Fibroblast of lung (primary cell): ENCODE data around the gene HMGXB4. TPM values are rescaled to one million over a fixed set of nuclear protein-coding genes. Genes with fewer than 3 reads are reported as not detected.

Source experiments
- DNase-seq, 2 donors: peaks; one replicate each; pipeline versions ENCODE4 v3.0.0 to v3.0.0-alpha.2; 2010; ENCODE audit warnings: low read depth in 2 of 2
- H2AFZ ChIP-seq: 2 replicates; pipeline ENCODE4 v1.5.1; 2012; ENCODE audit warnings: low read length, control low read depth, inconsistent platforms
- H3K27ac ChIP-seq: 2 replicates; pipeline ENCODE4 v1.5.1; 2011; ENCODE audit warnings: low read length, control low read depth; ENCODE audit not compliant: insufficient read depth
- H3K27me3 ChIP-seq: 2 replicates; pipeline ENCODE4 v1.5.1; 2011; ENCODE audit warnings: mild to moderate bottlenecking, low read length; ENCODE audit not compliant: control insufficient read depth, insufficient read depth
- H3K36me3 ChIP-seq: 2 replicates; pipeline ENCODE4 v1.5.1; 2011; ENCODE audit warnings: low read length; ENCODE audit not compliant: control insufficient read depth, insufficient read depth
- H3K4me1 ChIP-seq: 2 replicates; pipeline ENCODE4 v1.5.1; 2011; ENCODE audit warnings: low read length; ENCODE audit not compliant: control insufficient read depth, insufficient read depth; ENCODE audit errors: extremely low read depth
- H3K4me2 ChIP-seq: 2 replicates; pipeline ENCODE4 v1.5.1; 2011; ENCODE audit warnings: low read length, control low read depth; ENCODE audit not compliant: insufficient read depth; ENCODE audit errors: extremely low read depth
- H3K4me3 ChIP-seq, 4 experiments: fragments of 200-600 bp in 1 of 4; sonication (generic) in 1 of 4; replicated peaks in 1 of 4; 2 replicates each; pipeline ENCODE4 v1.5.1; 2011 to 2016; ENCODE audit warnings: low read length in 4 of 4, low read depth in 3 of 4, mild to moderate bottlenecking in 3 of 4, control low read depth in 2 of 4, inconsistent platforms in 1 of 4, mixed read lengths in 1 of 4; ENCODE audit not compliant: insufficient read depth in 1 of 4; ENCODE audit errors: control extremely low read depth in 1 of 4
- H3K79me2 ChIP-seq: 2 replicates; pipeline ENCODE4 v1.5.1; 2012; ENCODE audit warnings: mild to moderate bottlenecking, low read length, inconsistent platforms; ENCODE audit not compliant: control insufficient read depth, insufficient read depth
- H3K9ac ChIP-seq: 2 replicates; pipeline ENCODE4 v1.5.1; 2011; ENCODE audit warnings: mild to moderate bottlenecking, low read length, control low read depth; ENCODE audit not compliant: insufficient read depth
- H3K9me3 ChIP-seq: 2 replicates; pipeline ENCODE4 v1.5.1; 2012; ENCODE audit warnings: low read depth, low read length; ENCODE audit not compliant: control insufficient read depth, insufficient read depth
- H4K20me1 ChIP-seq: 2 replicates; pipeline ENCODE4 v1.5.1; 2011; ENCODE audit warnings: low read length; ENCODE audit not compliant: control insufficient read depth, insufficient read depth; ENCODE audit errors: extremely low read depth
- EZH2 ChIP-seq: IDR thresholded peaks from 2 replicates; pipeline ENCODE4 v1.5.1; 2012; ENCODE audit warnings: low read length, control low read depth, mild to moderate bottlenecking; ENCODE audit errors: missing control alignments
- polyA plus RNA-seq, 2 donors: library from polyadenylated mRNA; depleted of rRNA in 1 of 2; stranded (reverse) in 1 of 2; unstranded in 1 of 2; fragments of >200 nt; gene quantifications; 2 replicates each; pipeline ENCODE4 v1.2.1, GENCODE V29; 2011 to 2012; ENCODE audit warnings: missing spikeins in 1 of 2
- total RNA-seq: library from RNA; depleted of rRNA; stranded (reverse); fragments of >200 nt; gene quantifications from 2 replicates; pipeline ENCODE4 v1.2.1, GENCODE V29; 2014
- TF ChIP-seq, protein P1 (sequence below), 2 donors: IDR thresholded peaks in 1 of 2; conservative IDR thresholded peaks in 1 of 2; 1 replicate in 1 of 2; 2 replicates in 1 of 2; pipeline ENCODE4 v1.5.1; 2011 to 2012; ENCODE audit warnings: low read length in 2 of 2, control low read depth in 1 of 2, inconsistent platforms in 1 of 2, low read depth in 1 of 2, mild to moderate bottlenecking in 1 of 2

Gene HMGXB4
- total and polyA plus RNA-seq, 2 donors (not counting 1 experiment from before 2014, with no cell fraction given) = 17.3 to 31.2 TPM

GRCh38 chr22:35330258-35330861, 73.1 kb downstream of the HMGXB4 start:
- Histone ChIP-seq H3K27ac (peak overlapping the region; percentile 71), H2AFZ (peak overlapping the region; percentile 57), H3K79me2 (no peaks in the 10 kb centered on the region), H4K20me1 (no peaks in the 10 kb centered on the region), H3K4me3 (no peak overlapping the region), H3K9me3 (no peaks in the 10 kb centered on the region), H3K4me2 (peak overlapping the region; percentile 11), H3K36me3 (peaks cover 30% of the 10 kb centered on the region), H3K4me1 (peaks cover 5% of the 10 kb centered on the region), H3K9ac (peak overlapping the region; percentile 45), H3K27me3 (no peaks in the 10 kb centered on the region)
- TF ChIP-seq EZH2 = no peak
- TF ChIP-seq, protein P1, sequence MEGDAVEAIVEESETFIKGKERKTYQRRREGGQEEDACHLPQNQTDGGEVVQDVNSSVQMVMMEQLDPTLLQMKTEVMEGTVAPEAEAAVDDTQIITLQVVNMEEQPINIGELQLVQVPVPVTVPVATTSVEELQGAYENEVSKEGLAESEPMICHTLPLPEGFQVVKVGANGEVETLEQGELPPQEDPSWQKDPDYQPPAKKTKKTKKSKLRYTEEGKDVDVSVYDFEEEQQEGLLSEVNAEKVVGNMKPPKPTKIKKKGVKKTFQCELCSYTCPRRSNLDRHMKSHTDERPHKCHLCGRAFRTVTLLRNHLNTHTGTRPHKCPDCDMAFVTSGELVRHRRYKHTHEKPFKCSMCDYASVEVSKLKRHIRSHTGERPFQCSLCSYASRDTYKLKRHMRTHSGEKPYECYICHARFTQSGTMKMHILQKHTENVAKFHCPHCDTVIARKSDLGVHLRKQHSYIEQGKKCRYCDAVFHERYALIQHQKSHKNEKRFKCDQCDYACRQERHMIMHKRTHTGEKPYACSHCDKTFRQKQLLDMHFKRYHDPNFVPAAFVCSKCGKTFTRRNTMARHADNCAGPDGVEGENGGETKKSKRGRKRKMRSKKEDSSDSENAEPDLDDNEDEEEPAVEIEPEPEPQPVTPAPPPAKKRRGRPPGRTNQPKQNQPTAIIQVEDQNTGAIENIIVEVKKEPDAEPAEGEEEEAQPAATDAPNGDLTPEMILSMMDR (conservative IDR thresholded peaks at IDR 0.05 in 1 of 2, IDR thresholded peaks at IDR 0.05 in 1 of 2; ENCODE audit: low read depth in 1 of 2, low read length in 2 of 2) = no peak
- DNase-seq = peak; percentile 60 to 91

- H3K9me3 ChIP-seq = no peaks in the 10 kb centered on the region
- no peak overlapping the region for H3K4me2 ChIP-seq
- no peaks in the 10 kb centered on the region for H3K79me2 ChIP-seq
- TF ChIP-seq EZH2 = no peak
- TF ChIP-seq, protein P1 (conservative IDR thresholded peaks at IDR 0.05 in 1 of 2, IDR thresholded peaks at IDR 0.05 in 1 of 2; ENCODE audit: low read depth in 1 of 2, low read length in 2 of 2) = no peak
- no peak overlapping the region for H3K4me3 ChIP-seq
- no peak overlapping the region for H3K27ac ChIP-seq
- no peaks in the 10 kb centered on the region for H3K27me3 ChIP-seq
- no peak overlapping the region for H3K9ac ChIP-seq
- H2AFZ ChIP-seq = no peak overlapping the region
- peaks cover 32% of the 10 kb centered on the region for H3K36me3 ChIP-seq
- H3K4me1 ChIP-seq = peaks cover 5% of the 10 kb centered on the region
- DNase-seq = no peak
- H4K20me1 ChIP-seq = no peaks in the 10 kb centered on the region
Observed at GRCh38 chr22:35332278-35332677, 75.0 kb downstream of the HMGXB4 start.

DNA sequence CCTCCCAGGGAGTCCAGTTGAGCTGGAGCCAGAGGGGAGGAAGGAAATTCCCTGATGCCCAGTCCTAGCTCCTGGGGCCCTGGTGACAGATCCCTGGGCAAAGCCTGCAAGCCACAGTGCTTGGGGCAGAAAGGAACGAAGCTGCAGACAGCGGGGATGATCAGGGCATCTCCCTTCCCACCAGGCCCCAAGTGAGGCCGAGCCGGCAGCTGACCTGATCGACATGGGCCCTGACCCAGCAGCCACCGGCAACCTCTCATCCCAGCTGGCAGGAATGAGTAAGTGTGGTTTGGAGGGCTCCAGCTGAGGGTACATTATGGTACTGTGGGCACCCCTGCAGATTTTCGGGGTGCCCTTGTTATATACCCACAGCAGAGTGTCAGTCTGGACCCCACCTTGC, 75.9 kb downstream of the HMGXB4 start:
- H3K9ac ChIP-seq = no peak overlapping the region
- no peaks in the 10 kb centered on the region for H3K27me3 ChIP-seq
- H3K36me3 ChIP-seq = peaks cover 32% of the 10 kb centered on the region
- no peaks in the 10 kb centered on the region for H4K20me1 ChIP-seq
- H3K4me3 ChIP-seq = no peak overlapping the region
- no peak for DNase-seq
- peaks cover 5% of the 10 kb centered on the region for H3K4me1 ChIP-seq
- no peak overlapping the region for H3K4me2 ChIP-seq
- no peak overlapping the region for H3K27ac ChIP-seq
- TF ChIP-seq EZH2 = no peak
- TF ChIP-seq, protein P1 (conservative IDR thresholded peaks at IDR 0.05 in 1 of 2, IDR thresholded peaks at IDR 0.05 in 1 of 2; ENCODE audit: low read depth in 1 of 2, low read length in 2 of 2) = no peak
- no peaks in the 10 kb centered on the region for H3K79me2 ChIP-seq
- H3K9me3 ChIP-seq = no peaks in the 10 kb centered on the region
- no peak overlapping the region for H2AFZ ChIP-seq
